H1 (cell line): ENCODE results near the gene WFDC10A. TPM values are rescaled to one million over a fixed set of nuclear protein-coding genes. Genes with fewer than 3 reads are reported as not detected.

Experiments used
- CTCF ChIA-PET: fragments of 300-600 bp; sonication (Branson Sonifier 250); formaldehyde crosslinking; loops from one replicate; lab custom pipeline; 2021; ENCODE audit not compliant: partially characterized antibody; lab: Charles Lee
- POLR2A ChIA-PET: fragments of 300-600 bp; sonication (Branson Sonifier 250); formaldehyde crosslinking; loops from one replicate; lab custom pipeline; 2021; ENCODE audit warnings: inconsistent platforms; ENCODE audit not compliant: partially characterized antibody; lab: Charles Lee
- DNase-seq, 2 experiments: peaks; one replicate each; pipeline versions ENCODE4 v3.0.0 to v3.0.0-alpha.2; 2010 to 2022; ENCODE audit warnings: low spot score in 2 of 2, low read depth in 1 of 2, mixed read lengths in 1 of 2
- FAIRE-seq: peaks from 2 replicates; lab custom pipeline; 2011; peaks lifted over from hg19 to GRCh38; lab: Jason Lieb, UNC
- H2AFZ ChIP-seq: 2 replicates; pipeline ENCODE4 v1.8.1; 2012; ENCODE audit warnings: low read length, inconsistent platforms
- H2AK5ac ChIP-seq: 2 replicates; pipeline ENCODE4 v1.6.1; 2013; ENCODE audit warnings: low read depth, low read length
- H2BK120ac ChIP-seq: replicated peaks from 2 replicates; pipeline ENCODE3; 2013; ENCODE audit warnings: low read depth, low read length, inconsistent platforms
- H2BK12ac ChIP-seq: 2 replicates; pipeline ENCODE4 v1.6.1; 2013; ENCODE audit warnings: low read depth, low read length
- H2BK15ac ChIP-seq: 2 replicates; pipeline ENCODE4 v1.6.1; 2013; ENCODE audit warnings: low read length
- H2BK20ac ChIP-seq: 2 replicates; pipeline ENCODE4 v1.6.1; 2013; ENCODE audit warnings: low read length
- H2BK5ac ChIP-seq: 2 replicates; pipeline ENCODE4 v1.6.1; 2013; ENCODE audit warnings: low read depth, low read length
- H3K14ac ChIP-seq: 2 replicates; pipeline ENCODE4 v1.6.1; 2013; ENCODE audit warnings: inconsistent platforms; ENCODE audit not compliant: insufficient read length
- H3K18ac ChIP-seq: 2 replicates; pipeline ENCODE4 v1.6.1; 2013; ENCODE audit warnings: low read length; ENCODE audit errors: extremely low read depth
- H3K23ac ChIP-seq: 2 replicates; pipeline ENCODE4 v1.6.1; 2013; ENCODE audit warnings: inconsistent platforms; ENCODE audit not compliant: insufficient read length
- H3K23me2 ChIP-seq: 2 replicates; pipeline ENCODE4 v1.6.1; 2013; ENCODE audit warnings: low read depth, low read length
- H3K27ac ChIP-seq: 2 replicates; pipeline ENCODE4 v1.6.1; 2011; ENCODE audit warnings: low read depth, low read length, inconsistent platforms
- H3K27me3 ChIP-seq, 4 experiments: replicated peaks in 1 of 4; 1 replicate in 1 of 4; 2 replicates in 3 of 4; pipeline versions ENCODE4 v1.6.1 to v1.8.1; 2011 to 2013; ENCODE audit warnings: low read length in 3 of 4, mild to moderate bottlenecking in 3 of 4, inconsistent platforms in 2 of 4, mixed read lengths in 2 of 4, moderate library complexity in 1 of 4; ENCODE audit not compliant: control insufficient read depth in 3 of 4, insufficient read depth in 3 of 4; ENCODE audit errors: extremely low read depth in 1 of 4
- H3K36me3 ChIP-seq, 4 experiments: 2 replicates each; pipeline versions ENCODE4 v1.6.1 to v1.8.1; 2011 to 2013; ENCODE audit warnings: mild to moderate bottlenecking in 4 of 4, low read length in 3 of 4, moderate library complexity in 2 of 4, control low read depth in 1 of 4, inconsistent platforms in 1 of 4; ENCODE audit not compliant: insufficient read depth in 4 of 4, control insufficient read depth in 2 of 4
- H3K4ac ChIP-seq: replicated peaks from 2 replicates; pipeline ENCODE3; 2013; ENCODE audit warnings: low read length, low read depth, mixed read lengths, inconsistent platforms; ENCODE audit not compliant: insufficient read length
- H3K4me1 ChIP-seq, 4 experiments: replicated peaks in 1 of 4; 1 replicate in 1 of 4; 2 replicates in 3 of 4; pipeline versions ENCODE4 v1.6.1 to v1.8.1; 2011 to 2013; ENCODE audit warnings: low read length in 3 of 4, inconsistent platforms in 2 of 4, mixed read lengths in 1 of 4; ENCODE audit not compliant: insufficient read depth in 4 of 4, control insufficient read depth in 3 of 4
- H3K4me2 ChIP-seq, 2 experiments: 2 replicates each; pipeline versions ENCODE4 v1.6.1 to v1.8.1; 2011 to 2013; ENCODE audit warnings: low read depth in 2 of 2, low read length in 2 of 2, control low read depth in 1 of 2, inconsistent platforms in 1 of 2, mild to moderate bottlenecking in 1 of 2; ENCODE audit not compliant: insufficient read depth in 1 of 2
- H3K4me3 ChIP-seq, 4 experiments: fragments of 200-600, 300-600 bp in 1 of 4; sonication (generic), shearing (Covaris generic), sonication (Bioruptor Twin) in 1 of 4; 2 replicates each; pipeline versions ENCODE4 v1.5.1 to v1.8.1; 2011 to 2016; ENCODE audit warnings: low read length in 4 of 4, low read depth in 3 of 4, control low read depth in 2 of 4, inconsistent platforms in 2 of 4, mild to moderate bottlenecking in 2 of 4, mixed read lengths in 1 of 4, moderate library complexity in 1 of 4; ENCODE audit not compliant: insufficient read depth in 2 of 4; ENCODE audit errors: extremely low read depth in 1 of 4
- H3K56ac ChIP-seq: replicated peaks from 2 replicates; pipeline ENCODE3; 2013; ENCODE audit warnings: low read depth, mild to moderate bottlenecking, mixed read lengths, low read length, inconsistent platforms; ENCODE audit not compliant: insufficient read length
- H3K79me1 ChIP-seq: 2 replicates; pipeline ENCODE4 v1.6.1; 2013; ENCODE audit warnings: low read depth, low read length, control low read depth
- H3K79me2 ChIP-seq, 2 experiments: 2 replicates each; pipeline versions ENCODE4 v1.6.1 to v1.8.1; 2012 to 2013; ENCODE audit warnings: low read length in 2 of 2, mild to moderate bottlenecking in 2 of 2, inconsistent platforms in 1 of 2; ENCODE audit not compliant: insufficient read depth in 2 of 2, control insufficient read depth in 1 of 2
- H3K9ac ChIP-seq, 4 experiments: replicated peaks in 1 of 4; 1 replicate in 1 of 4; 2 replicates in 3 of 4; pipeline versions ENCODE4 v1.6.1 to v1.8.1; 2011 to 2013; ENCODE audit warnings: low read depth in 3 of 4, low read length in 3 of 4, control low read depth in 2 of 4, mild to moderate bottlenecking in 2 of 4, moderate library complexity in 2 of 4, inconsistent platforms in 1 of 4; ENCODE audit errors: extremely low read depth in 1 of 4
- H3K9me3 ChIP-seq, 2 experiments: 2 replicates each; pipeline versions ENCODE4 v1.6.1 to v1.8.1; 2012 to 2013; ENCODE audit warnings: mild to moderate bottlenecking in 2 of 2, moderate library complexity in 2 of 2, control low read depth in 1 of 2, inconsistent platforms in 1 of 2, low read depth in 1 of 2, low read length in 1 of 2, mixed read lengths in 1 of 2; ENCODE audit not compliant: insufficient read depth in 2 of 2
- H4K20me1 ChIP-seq, 2 experiments: replicated peaks in 1 of 2; 2 replicates each; pipeline versions ENCODE3 to v1.8.1; 2011 to 2013; ENCODE audit warnings: inconsistent platforms in 2 of 2, low read length in 2 of 2, mild to moderate bottlenecking in 1 of 2; ENCODE audit not compliant: insufficient read depth in 2 of 2, control insufficient read depth in 1 of 2
- H4K5ac ChIP-seq: 2 replicates; pipeline ENCODE4 v1.6.1; 2013; ENCODE audit warnings: low read length, low read depth, mixed read lengths, inconsistent platforms; ENCODE audit not compliant: insufficient read length
- H4K8ac ChIP-seq: 2 replicates; pipeline ENCODE4 v1.8.0; 2013; ENCODE audit warnings: mild to moderate bottlenecking, moderate library complexity, low read length, inconsistent platforms; ENCODE audit not compliant: insufficient read depth; ENCODE audit errors: extremely low read depth
- H4K91ac ChIP-seq: replicated peaks from 2 replicates; pipeline ENCODE3; 2013; ENCODE audit warnings: low read length, mixed read lengths, inconsistent platforms; ENCODE audit not compliant: insufficient read length
- BRCA1 ChIP-seq: IDR thresholded peaks from 2 replicates; pipeline ENCODE4 v1.6.1; 2012; ENCODE audit warnings: low read depth, low read length, improper control_type of control experiment
- FOSL1 ChIP-seq: IDR thresholded peaks from 2 replicates; pipeline ENCODE4 v1.6.1; 2011; ENCODE audit warnings: mild to moderate bottlenecking, low read depth, low read length, moderate library complexity; ENCODE audit not compliant: insufficient read depth
- HDAC2 ChIP-seq, 2 experiments: fragments of 300-600 bp in 1 of 2; sonication (generic) in 1 of 2; IDR thresholded peaks; 2 replicates each; pipeline ENCODE4 v1.6.1; 2011 to 2012; ENCODE audit warnings: low read depth in 2 of 2, low read length in 2 of 2, mild to moderate bottlenecking in 2 of 2, moderate library complexity in 2 of 2, borderline replicate concordance in 1 of 2, inconsistent platforms in 1 of 2
- HDAC6 ChIP-seq: IDR thresholded peaks from one replicate; pipeline ENCODE4 v1.7.1; 2012; ENCODE audit warnings: low read depth, mild to moderate bottlenecking, inconsistent platforms, low read length, moderate library complexity
- JUN ChIP-seq: IDR thresholded peaks from 2 replicates; pipeline ENCODE4 v1.6.1; 2011; ENCODE audit warnings: low read depth, mild to moderate bottlenecking, improper control_type of control experiment, low read length
- KDM5A ChIP-seq: fragments of 200-600 bp; IDR thresholded peaks from 2 replicates; pipeline ENCODE4 v1.7.1; 2012; ENCODE audit warnings: mild to moderate bottlenecking, low read length, inconsistent platforms, mixed read lengths
- NRF1 ChIP-seq: IDR thresholded peaks from 2 replicates; pipeline ENCODE4 v1.6.1; 2011; ENCODE audit warnings: mild to moderate bottlenecking, low read depth, low read length, improper control_type of control experiment
- POLR2AphosphoS5 ChIP-seq: IDR thresholded peaks from 2 replicates; pipeline ENCODE4 v1.6.1; 2011; ENCODE audit warnings: low read depth, low read length
- TEAD4 ChIP-seq: IDR thresholded peaks from 2 replicates; pipeline ENCODE4 v1.6.1; 2012; ENCODE audit warnings: low read depth, low read length, inconsistent platforms, mixed read lengths
- WGBS, 2 experiments: shearing (Covaris generic) in 1 of 2; methylation state at CpG; one replicate each; pipeline versions ENCODE4 v1.1.6 to v1.1.7; 2013 to 2015; ENCODE audit warnings: low lambda C conversion rate in 2 of 2, mixed read lengths in 2 of 2, inconsistent platforms in 1 of 2, low coverage in 1 of 2, missing lambda C conversion rate in 1 of 2; ENCODE audit not compliant: insufficient replicate concordance in 2 of 2, insufficient coverage in 1 of 2, insufficient read length in 1 of 2; ENCODE audit errors: extremely low coverage in 1 of 2, missing lambda C conversion rate in 1 of 2; 5-methylcytosine and 5-hydroxymethylcytosine counted together
- polyA plus RNA-seq, 7 experiments: library from polyadenylated mRNA; depleted of rRNA in 3 of 7; stranded (reverse) in 5 of 7; unstranded in 2 of 7; fragments of >200 nt in 5 of 7; fragments of 200-250 nt in 2 of 7; gene quantifications; 1 replicate in 5 of 7; 2 replicates in 1 of 7; 4 replicates in 1 of 7; pipeline versions ENCODE4 v1.2.1 to v1.2.3, GENCODE V29; 2011 to 2013; ENCODE audit warnings: missing spikeins in 2 of 7, mixed read lengths in 2 of 7
- total RNA-seq: library from RNA; stranded (reverse); fragmentation: NEBNext Ultra II Directional; extraction: Animal tissue kit (Norgen Biotek cat#: 25700); gene quantifications from 2 replicates; pipeline ENCODE4 v1.2.1, GENCODE V29; 2021
- TF ChIP-seq, protein P1 (sequence below): IDR thresholded peaks from 2 replicates; pipeline ENCODE4 v1.6.1; 2011; ENCODE audit warnings: low read depth, mild to moderate bottlenecking, low read length; ENCODE audit not compliant: insufficient read depth

WFDC10A gene
- total and polyA plus RNA-seq, 2 of the 8 experiments (the other 6 are each of a cell fraction or from before 2014, with no cell fraction given): not detected

DNA sequence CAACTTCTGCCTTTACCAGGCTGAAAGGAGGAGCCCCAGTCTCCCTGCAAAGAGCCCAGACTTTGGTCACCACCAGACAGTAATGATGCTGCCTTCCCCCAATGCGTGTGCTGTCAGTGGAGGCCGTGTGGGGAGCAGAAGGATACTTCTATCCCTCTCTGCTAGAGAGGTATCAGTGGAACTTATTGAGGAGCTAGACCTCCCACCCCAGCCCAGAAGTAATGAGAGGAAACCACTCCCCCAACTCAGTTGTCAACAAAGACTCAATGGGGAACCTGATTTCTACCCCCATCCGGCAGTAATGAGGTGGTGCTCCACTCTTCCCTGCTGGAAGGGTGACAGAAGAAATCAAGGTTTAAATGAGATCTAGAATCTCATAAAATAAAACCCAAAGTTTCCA, 46.0 kb upstream of the WFDC10A start:
- peak overlapping the region; percentile 52 to 61 for H3K4me2 ChIP-seq
- TF ChIP-seq NRF1 (no peak), HDAC6 (no peak), HDAC2 (IDR thresholded peaks at IDR 0.05; ENCODE audit: borderline replicate concordance in 1 of 2, low read depth in 2 of 2, low read length in 2 of 2) (no peak), POLR2AphosphoS5 (no peak), BRCA1 (no peak), KDM5A (no peak), FOSL1 (no peak), TEAD4 (no peak), JUN (no peak)
- TF ChIP-seq, protein P1, sequence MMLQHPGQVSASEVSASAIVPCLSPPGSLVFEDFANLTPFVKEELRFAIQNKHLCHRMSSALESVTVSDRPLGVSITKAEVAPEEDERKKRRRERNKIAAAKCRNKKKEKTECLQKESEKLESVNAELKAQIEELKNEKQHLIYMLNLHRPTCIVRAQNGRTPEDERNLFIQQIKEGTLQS: no peak
- DNase-seq (no peak), FAIRE-seq (no peak)
- H3K56ac ChIP-seq: no peak overlapping the region
- H3K27me3 ChIP-seq: no peaks in the 10 kb centered on the region
- 40% methylated on average over 3 of the region's 3 CpGs; no CpG with 5 or more reads in 1 of the 2 experiments for WGBS, 2 experiments
- H2BK20ac ChIP-seq: peak overlapping the region; percentile 77; the same call in 1 of the 2 replicates
- no peak overlapping the region for H2BK120ac ChIP-seq
- no peak overlapping the region for H3K27ac ChIP-seq
- H4K91ac ChIP-seq: peak overlapping the region; percentile 8
- no peaks in the 10 kb centered on the region for H3K23me2 ChIP-seq
- no peak overlapping the region for H2AK5ac ChIP-seq
- H3K79me2 ChIP-seq: no peaks in the 10 kb centered on the region
- H3K23ac ChIP-seq: no peak overlapping the region
- no peak overlapping the region for H3K9ac ChIP-seq
- peak overlapping the region; percentile 20 for H4K5ac ChIP-seq
- peak overlapping the region; percentile 92 for H2AFZ ChIP-seq
- CTCF ChIA-PET: interaction anchor here (1.1 to 2.1 kb wide), 2 partner anchors 9 to 187 kb away, joined by 3 to 11 read pairs; no protein-coding TSS in a partner anchor
- H3K79me1 ChIP-seq: no peaks in the 10 kb centered on the region
- no peak overlapping the region for H3K4ac ChIP-seq
- H4K8ac ChIP-seq: no peak overlapping the region
- H3K4me1 ChIP-seq: peaks cover 3 to 7% (median 5%) of the 10 kb centered on the region in 4 experiments; a peak in 5 of 7 replicates
- H3K36me3 ChIP-seq: no peaks in the 10 kb centered on the region
- no peak overlapping the region for H3K14ac ChIP-seq
- peak overlapping the region; percentile 88; the same call in 1 of the 2 replicates for H2BK5ac ChIP-seq
- no peaks in the 10 kb centered on the region for H4K20me1 ChIP-seq
- H2BK15ac ChIP-seq: peak overlapping the region; percentile 72; the same call in 1 of the 2 replicates
- H3K4me3 ChIP-seq: peak overlapping the region in 1 of 4 experiments; percentile 17; a peak in 2 of 8 replicates
- H3K18ac ChIP-seq: peak overlapping the region; percentile 86
- POLR2A ChIA-PET: interaction anchor here (0.6 kb wide), 1 partner anchor 30 kb away, joined by 3 read pairs; no protein-coding TSS in a partner anchor
- H3K9me3 ChIP-seq: no peaks in the 10 kb centered on the region
- peak overlapping the region; percentile 94; the same call in 1 of the 2 replicates for H2BK12ac ChIP-seq
